Superior temporal gyrus (tissue), 1 donor: Measurements from ENCODE around the gene PHKG2.

Source experiments
- DNase-seq: peaks from one replicate; pipeline ENCODE4 v3.0.0-alpha.2; 2016; ENCODE audit errors: extremely low spot score

PHKG2 gene

GRCh38 chr16:30728899-30729672, 19.1 kb upstream of the PHKG2 start:
- no peak for DNase-seq

- DNase-seq = no peak
Observed at GRCh38 chr16:30731411-30731810, 16.8 kb upstream of the PHKG2 start.

- no peak for DNase-seq
Observed at GRCh38 chr16:30736995-30737793, 11.0 kb upstream of the PHKG2 start.

GRCh38 chr16:30737794-30738648, 10.2 kb upstream of the PHKG2 start:
- DNase-seq = no peak

- no peak for DNase-seq
Observed at GRCh38 chr16:30738984-30739951, 9.0 kb upstream of the PHKG2 start.

- no peak for DNase-seq
Observed at GRCh38 chr16:30740364-30741251, 7.6 kb upstream of the PHKG2 start.

- DNase-seq = no peak
Observed at GRCh38 chr16:30741461-30741914, 6.7 kb upstream of the PHKG2 start.

- no peak for DNase-seq
Observed at GRCh38 chr16:30743716-30744115, 4.5 kb upstream of the PHKG2 start.

GRCh38 chr16:30744183-30744582, 4.0 kb upstream of the PHKG2 start:
- no peak for DNase-seq

GRCh38 chr16:30745082-30745481, 3.1 kb upstream of the PHKG2 start:
- DNase-seq = no peak

GRCh38 chr16:30746638-30747175, 1.5 kb upstream of the PHKG2 start:
- DNase-seq = no peak

GRCh38 chr16:30747331-30747730, 894 bp upstream of the PHKG2 start:
- no peak for DNase-seq

- DNase-seq = no peak
Observed at GRCh38 chr16:30748634-30749445, 615 bp downstream of the PHKG2 start.

- DNase-seq = no peak
Observed at GRCh38 chr16:30750201-30750600, 2.0 kb downstream of the PHKG2 start.

- no peak for DNase-seq
Observed at GRCh38 chr16:30750876-30751465, 2.7 kb downstream of the PHKG2 start.

GRCh38 chr16:30753596-30753995, 5.4 kb downstream of the PHKG2 start:
- DNase-seq = no peak

GRCh38 chr16:30755955-30756780, 7.9 kb downstream of the PHKG2 start:
- DNase-seq = no peak

GRCh38 chr16:30756781-30757100, 8.5 kb downstream of the PHKG2 start:
- no peak for DNase-seq
